H1 (cell line): ENCODE data around the gene NKD2. TPM values are rescaled to one million over a fixed set of nuclear protein-coding genes. Genes with fewer than 3 reads are reported as not detected.
A peak's percentile ranks its signal among the peaks of the same experiment; 100 is the strongest.

Source experiments
- CTCF ChIA-PET: fragments of 300-600 bp; sonication (Branson Sonifier 250); formaldehyde crosslinking; loops from one replicate; lab custom pipeline; 2021; ENCODE audit not compliant: partially characterized antibody; lab: Charles Lee
- POLR2A ChIA-PET: fragments of 300-600 bp; sonication (Branson Sonifier 250); formaldehyde crosslinking; loops from one replicate; lab custom pipeline; 2021; ENCODE audit warnings: inconsistent platforms; ENCODE audit not compliant: partially characterized antibody; lab: Charles Lee
- DNase-seq, 2 experiments: peaks; one replicate each; pipeline versions ENCODE4 v3.0.0 to v3.0.0-alpha.2; 2010 to 2022; ENCODE audit warnings: low spot score in 2 of 2, low read depth in 1 of 2, mixed read lengths in 1 of 2
- FAIRE-seq: peaks from 2 replicates; lab custom pipeline; 2011; peaks lifted over from hg19 to GRCh38; lab: Jason Lieb, UNC
- H2AFZ ChIP-seq: 2 replicates; pipeline ENCODE4 v1.8.1; 2012; ENCODE audit warnings: low read length, inconsistent platforms
- H2AK5ac ChIP-seq: 2 replicates; pipeline ENCODE4 v1.6.1; 2013; ENCODE audit warnings: low read depth, low read length
- H2BK120ac ChIP-seq: replicated peaks from 2 replicates; pipeline ENCODE3; 2013; ENCODE audit warnings: low read depth, low read length, inconsistent platforms
- H2BK12ac ChIP-seq: 2 replicates; pipeline ENCODE4 v1.6.1; 2013; ENCODE audit warnings: low read depth, low read length
- H2BK15ac ChIP-seq: 2 replicates; pipeline ENCODE4 v1.6.1; 2013; ENCODE audit warnings: low read length
- H2BK20ac ChIP-seq: 2 replicates; pipeline ENCODE4 v1.6.1; 2013; ENCODE audit warnings: low read length
- H2BK5ac ChIP-seq: 2 replicates; pipeline ENCODE4 v1.6.1; 2013; ENCODE audit warnings: low read depth, low read length
- H3K14ac ChIP-seq: 2 replicates; pipeline ENCODE4 v1.6.1; 2013; ENCODE audit warnings: inconsistent platforms; ENCODE audit not compliant: insufficient read length
- H3K18ac ChIP-seq: 2 replicates; pipeline ENCODE4 v1.6.1; 2013; ENCODE audit warnings: low read length; ENCODE audit errors: extremely low read depth
- H3K23ac ChIP-seq: 2 replicates; pipeline ENCODE4 v1.6.1; 2013; ENCODE audit warnings: inconsistent platforms; ENCODE audit not compliant: insufficient read length
- H3K23me2 ChIP-seq: 2 replicates; pipeline ENCODE4 v1.6.1; 2013; ENCODE audit warnings: low read depth, low read length
- H3K27ac ChIP-seq: 2 replicates; pipeline ENCODE4 v1.6.1; 2011; ENCODE audit warnings: low read depth, low read length, inconsistent platforms
- H3K27me3 ChIP-seq, 4 experiments: replicated peaks in 1 of 4; 1 replicate in 1 of 4; 2 replicates in 3 of 4; pipeline versions ENCODE4 v1.6.1 to v1.8.1; 2011 to 2013; ENCODE audit warnings: low read length in 3 of 4, mild to moderate bottlenecking in 3 of 4, inconsistent platforms in 2 of 4, mixed read lengths in 2 of 4, moderate library complexity in 1 of 4; ENCODE audit not compliant: control insufficient read depth in 3 of 4, insufficient read depth in 3 of 4; ENCODE audit errors: extremely low read depth in 1 of 4
- H3K36me3 ChIP-seq, 4 experiments: 2 replicates each; pipeline versions ENCODE4 v1.6.1 to v1.8.1; 2011 to 2013; ENCODE audit warnings: mild to moderate bottlenecking in 4 of 4, low read length in 3 of 4, moderate library complexity in 2 of 4, control low read depth in 1 of 4, inconsistent platforms in 1 of 4; ENCODE audit not compliant: insufficient read depth in 4 of 4, control insufficient read depth in 2 of 4
- H3K4ac ChIP-seq: replicated peaks from 2 replicates; pipeline ENCODE3; 2013; ENCODE audit warnings: low read length, low read depth, mixed read lengths, inconsistent platforms; ENCODE audit not compliant: insufficient read length
- H3K4me1 ChIP-seq, 4 experiments: replicated peaks in 1 of 4; 1 replicate in 1 of 4; 2 replicates in 3 of 4; pipeline versions ENCODE4 v1.6.1 to v1.8.1; 2011 to 2013; ENCODE audit warnings: low read length in 3 of 4, inconsistent platforms in 2 of 4, mixed read lengths in 1 of 4; ENCODE audit not compliant: insufficient read depth in 4 of 4, control insufficient read depth in 3 of 4
- H3K4me2 ChIP-seq, 2 experiments: 2 replicates each; pipeline versions ENCODE4 v1.6.1 to v1.8.1; 2011 to 2013; ENCODE audit warnings: low read depth in 2 of 2, low read length in 2 of 2, control low read depth in 1 of 2, inconsistent platforms in 1 of 2, mild to moderate bottlenecking in 1 of 2; ENCODE audit not compliant: insufficient read depth in 1 of 2
- H3K4me3 ChIP-seq, 4 experiments: fragments of 200-600, 300-600 bp in 1 of 4; sonication (generic), shearing (Covaris generic), sonication (Bioruptor Twin) in 1 of 4; 2 replicates each; pipeline versions ENCODE4 v1.5.1 to v1.8.1; 2011 to 2016; ENCODE audit warnings: low read length in 4 of 4, low read depth in 3 of 4, control low read depth in 2 of 4, inconsistent platforms in 2 of 4, mild to moderate bottlenecking in 2 of 4, mixed read lengths in 1 of 4, moderate library complexity in 1 of 4; ENCODE audit not compliant: insufficient read depth in 2 of 4; ENCODE audit errors: extremely low read depth in 1 of 4
- H3K56ac ChIP-seq: replicated peaks from 2 replicates; pipeline ENCODE3; 2013; ENCODE audit warnings: low read depth, mild to moderate bottlenecking, mixed read lengths, low read length, inconsistent platforms; ENCODE audit not compliant: insufficient read length
- H3K79me1 ChIP-seq: 2 replicates; pipeline ENCODE4 v1.6.1; 2013; ENCODE audit warnings: low read depth, low read length, control low read depth
- H3K79me2 ChIP-seq, 2 experiments: 2 replicates each; pipeline versions ENCODE4 v1.6.1 to v1.8.1; 2012 to 2013; ENCODE audit warnings: low read length in 2 of 2, mild to moderate bottlenecking in 2 of 2, inconsistent platforms in 1 of 2; ENCODE audit not compliant: insufficient read depth in 2 of 2, control insufficient read depth in 1 of 2
- H3K9ac ChIP-seq, 4 experiments: replicated peaks in 1 of 4; 1 replicate in 1 of 4; 2 replicates in 3 of 4; pipeline versions ENCODE4 v1.6.1 to v1.8.1; 2011 to 2013; ENCODE audit warnings: low read depth in 3 of 4, low read length in 3 of 4, control low read depth in 2 of 4, mild to moderate bottlenecking in 2 of 4, moderate library complexity in 2 of 4, inconsistent platforms in 1 of 4; ENCODE audit errors: extremely low read depth in 1 of 4
- H3K9me3 ChIP-seq, 2 experiments: 2 replicates each; pipeline versions ENCODE4 v1.6.1 to v1.8.1; 2012 to 2013; ENCODE audit warnings: mild to moderate bottlenecking in 2 of 2, moderate library complexity in 2 of 2, control low read depth in 1 of 2, inconsistent platforms in 1 of 2, low read depth in 1 of 2, low read length in 1 of 2, mixed read lengths in 1 of 2; ENCODE audit not compliant: insufficient read depth in 2 of 2
- H4K20me1 ChIP-seq, 2 experiments: replicated peaks in 1 of 2; 2 replicates each; pipeline versions ENCODE3 to v1.8.1; 2011 to 2013; ENCODE audit warnings: inconsistent platforms in 2 of 2, low read length in 2 of 2, mild to moderate bottlenecking in 1 of 2; ENCODE audit not compliant: insufficient read depth in 2 of 2, control insufficient read depth in 1 of 2
- H4K5ac ChIP-seq: 2 replicates; pipeline ENCODE4 v1.6.1; 2013; ENCODE audit warnings: low read length, low read depth, mixed read lengths, inconsistent platforms; ENCODE audit not compliant: insufficient read length
- H4K8ac ChIP-seq: 2 replicates; pipeline ENCODE4 v1.8.0; 2013; ENCODE audit warnings: mild to moderate bottlenecking, moderate library complexity, low read length, inconsistent platforms; ENCODE audit not compliant: insufficient read depth; ENCODE audit errors: extremely low read depth
- H4K91ac ChIP-seq: replicated peaks from 2 replicates; pipeline ENCODE3; 2013; ENCODE audit warnings: low read length, mixed read lengths, inconsistent platforms; ENCODE audit not compliant: insufficient read length
- ATF3 ChIP-seq: IDR thresholded peaks from 2 replicates; pipeline ENCODE4 v1.6.1; 2011; ENCODE audit warnings: low read depth, mild to moderate bottlenecking, low read length; ENCODE audit not compliant: insufficient read depth
- CEBPB ChIP-seq: IDR thresholded peaks from 2 replicates; pipeline ENCODE4 v1.6.1; 2012; ENCODE audit warnings: low read depth, low read length
- EZH2 ChIP-seq: fragments of 200-600 bp; sonication (generic); IDR thresholded peaks from 2 replicates; pipeline ENCODE4 v1.7.1; 2012; ENCODE audit warnings: low read depth, mild to moderate bottlenecking, moderate library complexity, low read length, inconsistent platforms; ENCODE audit not compliant: severe bottlenecking
- JUND ChIP-seq: IDR thresholded peaks from 2 replicates; pipeline ENCODE4 v1.6.1; 2011; ENCODE audit warnings: mild to moderate bottlenecking, improper control_type of control experiment, low read length
- SIRT6 ChIP-seq: IDR thresholded peaks from one replicate; pipeline ENCODE4 v1.7.1; 2012; ENCODE audit warnings: low read length, inconsistent platforms
- SRF ChIP-seq: IDR thresholded peaks from 2 replicates; pipeline ENCODE4 v1.6.1; 2011; ENCODE audit warnings: mild to moderate bottlenecking, low read depth, low read length, moderate library complexity
- YY1 ChIP-seq: IDR thresholded peaks from 2 replicates; pipeline ENCODE4 v1.6.1; 2011; ENCODE audit warnings: low read depth, mild to moderate bottlenecking, low read length
- WGBS, 2 experiments: shearing (Covaris generic) in 1 of 2; methylation state at CpG; one replicate each; pipeline versions ENCODE4 v1.1.6 to v1.1.7; 2013 to 2015; ENCODE audit warnings: low lambda C conversion rate in 2 of 2, mixed read lengths in 2 of 2, inconsistent platforms in 1 of 2, low coverage in 1 of 2, missing lambda C conversion rate in 1 of 2; ENCODE audit not compliant: insufficient replicate concordance in 2 of 2, insufficient coverage in 1 of 2, insufficient read length in 1 of 2; ENCODE audit errors: extremely low coverage in 1 of 2, missing lambda C conversion rate in 1 of 2; 5-methylcytosine and 5-hydroxymethylcytosine counted together
- polyA plus RNA-seq, 7 experiments: library from polyadenylated mRNA; depleted of rRNA in 3 of 7; stranded (reverse) in 5 of 7; unstranded in 2 of 7; fragments of >200 nt in 5 of 7; fragments of 200-250 nt in 2 of 7; gene quantifications; 1 replicate in 5 of 7; 2 replicates in 1 of 7; 4 replicates in 1 of 7; pipeline versions ENCODE4 v1.2.1 to v1.2.3, GENCODE V29; 2011 to 2013; ENCODE audit warnings: missing spikeins in 2 of 7, mixed read lengths in 2 of 7
- total RNA-seq: library from RNA; stranded (reverse); fragmentation: NEBNext Ultra II Directional; extraction: Animal tissue kit (Norgen Biotek cat#: 25700); gene quantifications from 2 replicates; pipeline ENCODE4 v1.2.1, GENCODE V29; 2021
- TF ChIP-seq, protein P1 (sequence below): IDR thresholded peaks from 2 replicates; pipeline ENCODE4 v1.6.1; 2012; ENCODE audit warnings: inconsistent platforms
- TF ChIP-seq, protein P2 (sequence below): IDR thresholded peaks from 2 replicates; pipeline ENCODE4 v1.6.1; 2011; ENCODE audit warnings: low read length, improper control_type of control experiment

Gene NKD2
- total and polyA plus RNA-seq, 2 of the 8 experiments (the other 6 are each of a cell fraction or from before 2014, with no cell fraction given) = 5.5 to 7.9 TPM

- H2AFZ ChIP-seq = no peak overlapping the region
- no peak for DNase-seq
- no peaks in the 10 kb centered on the region; a peak in 1 of 7 replicates for H3K4me1 ChIP-seq
- no peak overlapping the region for H4K91ac ChIP-seq
- H2BK120ac ChIP-seq = no peak overlapping the region
- no peak overlapping the region for H2AK5ac ChIP-seq
- no peaks in the 10 kb centered on the region for H3K27me3 ChIP-seq
- H3K56ac ChIP-seq = no peak overlapping the region
- H3K36me3 ChIP-seq = peaks cover 6 to 22% (median 12%) of the 10 kb centered on the region in 4 experiments
- H3K9me3 ChIP-seq = peaks cover 0 to 11% of the 10 kb centered on the region in 2 experiments; a peak in 2 of 4 replicates
- H2BK5ac ChIP-seq = no peak overlapping the region
- H3K23me2 ChIP-seq = peaks cover 30% of the 10 kb centered on the region; the same call in 1 of the 2 replicates
- ChIA-PET POLR2A (interaction anchor here (0.6 to 1.4 kb wide), 2 partner anchors 39 to 482 kb away, joined by 3 to 4 read pairs; no protein-coding TSS in a partner anchor), CTCF (interaction anchor here (0.6 to 1.4 kb wide), 5 partner anchors 17 to 532 kb away, joined by 3 read pairs; no protein-coding TSS in a partner anchor)
- H3K18ac ChIP-seq = no peak overlapping the region
- H3K23ac ChIP-seq = no peak overlapping the region
- H4K8ac ChIP-seq = peak overlapping the region; percentile 51; the same call in 1 of the 2 replicates
- H3K79me1 ChIP-seq = no peaks in the 10 kb centered on the region; the same call in 1 of the 2 replicates
- no peak overlapping the region for H4K5ac ChIP-seq
- no peak overlapping the region for H3K14ac ChIP-seq
- no peak overlapping the region for H3K4me3 ChIP-seq
- no peak overlapping the region for H3K4ac ChIP-seq
- H2BK20ac ChIP-seq = no peak overlapping the region
- peaks cover 8 to 21% of the 10 kb centered on the region in 2 experiments for H4K20me1 ChIP-seq
- no peak overlapping the region for H2BK12ac ChIP-seq
- H3K9ac ChIP-seq = no peak overlapping the region
- 87% methylated on average over 27 of the region's 29 CpGs; no CpG with 5 or more reads in 1 of the 2 experiments for WGBS, 2 experiments
- no peak overlapping the region for H3K27ac ChIP-seq
- H2BK15ac ChIP-seq = no peak overlapping the region
- no peaks in the 10 kb centered on the region for H3K79me2 ChIP-seq
- FAIRE-seq = no peak
- H3K4me2 ChIP-seq = no peak overlapping the region
- TF ChIP-seq, protein P1, sequence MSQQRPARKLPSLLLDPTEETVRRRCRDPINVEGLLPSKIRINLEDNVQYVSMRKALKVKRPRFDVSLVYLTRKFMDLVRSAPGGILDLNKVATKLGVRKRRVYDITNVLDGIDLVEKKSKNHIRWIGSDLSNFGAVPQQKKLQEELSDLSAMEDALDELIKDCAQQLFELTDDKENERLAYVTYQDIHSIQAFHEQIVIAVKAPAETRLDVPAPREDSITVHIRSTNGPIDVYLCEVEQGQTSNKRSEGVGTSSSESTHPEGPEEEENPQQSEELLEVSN = no peak
- TF ChIP-seq JUND = no peak
- no peak for TF ChIP-seq YY1
- TF ChIP-seq, protein P2, sequence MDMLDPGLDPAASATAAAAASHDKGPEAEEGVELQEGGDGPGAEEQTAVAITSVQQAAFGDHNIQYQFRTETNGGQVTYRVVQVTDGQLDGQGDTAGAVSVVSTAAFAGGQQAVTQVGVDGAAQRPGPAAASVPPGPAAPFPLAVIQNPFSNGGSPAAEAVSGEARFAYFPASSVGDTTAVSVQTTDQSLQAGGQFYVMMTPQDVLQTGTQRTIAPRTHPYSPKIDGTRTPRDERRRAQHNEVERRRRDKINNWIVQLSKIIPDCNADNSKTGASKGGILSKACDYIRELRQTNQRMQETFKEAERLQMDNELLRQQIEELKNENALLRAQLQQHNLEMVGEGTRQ = no peak
- TF ChIP-seq CEBPB = no peak
- TF ChIP-seq EZH2 = no peak
- no peak for TF ChIP-seq ATF3
- no peak for TF ChIP-seq SIRT6
- no peak for TF ChIP-seq SRF
These were observed 42.1 kb downstream of the NKD2 start for GRCh38 chr5:1050423-1051365.
